GM21526 (cell line): ENCODE measurements around the gene RPS6KA4.

Experiments
- ATAC-seq: cut with Tn5 transposase; IDR thresholded peaks from one replicate; pipeline ENCODE4 v1.9.1; 2021; ENCODE audit warnings: moderate library complexity; ENCODE audit not compliant: unreplicated experiment, low FRiP score

RPS6KA4 gene

GRCh38 chr11:64324692-64325469, 34.1 kb upstream of the RPS6KA4 start:
- no peak for ATAC-seq

GRCh38 chr11:64327375-64327774, 31.6 kb upstream of the RPS6KA4 start:
- no peak for ATAC-seq

- ATAC-seq: no peak
Measured at GRCh38 chr11:64327993-64328392, 31.0 kb upstream of the RPS6KA4 start.

- no peak for ATAC-seq
Measured at GRCh38 chr11:64330888-64331287, 28.1 kb upstream of the RPS6KA4 start.

GRCh38 chr11:64331569-64332371, 27.2 kb upstream of the RPS6KA4 start:
- no peak for ATAC-seq

- ATAC-seq: no peak
Measured at GRCh38 chr11:64333556-64333955, 25.4 kb upstream of the RPS6KA4 start.

GRCh38 chr11:64334764-64335735, 23.9 kb upstream of the RPS6KA4 start:
- ATAC-seq: no peak

GRCh38 chr11:64337538-64338249, 21.3 kb upstream of the RPS6KA4 start:
- no peak for ATAC-seq

GRCh38 chr11:64338716-64339115, 20.2 kb upstream of the RPS6KA4 start:
- ATAC-seq: no peak

- ATAC-seq: no peak
Measured at GRCh38 chr11:64339286-64339685, 19.7 kb upstream of the RPS6KA4 start.

- peak; percentile 48 for ATAC-seq
Measured at GRCh38 chr11:64339754-64340408, 19.1 kb upstream of the RPS6KA4 start, which contains the start of gene CCDC88B. Gene CCDC88B, plus strand, starts transcription at chr11:64340204. Its CDS starts 63 bp downstream, at chr11:64340267.

- ATAC-seq: peak; percentile 35
Measured at GRCh38 chr11:64340671-64341335, 18.2 kb upstream of the RPS6KA4 start.

GRCh38 chr11:64341429-64341828, 17.5 kb upstream of the RPS6KA4 start:
- ATAC-seq: no peak

GRCh38 chr11:64341851-64342791, 16.8 kb upstream of the RPS6KA4 start:
- ATAC-seq: no peak

GRCh38 chr11:64342869-64343745, 15.9 kb upstream of the RPS6KA4 start:
- no peak for ATAC-seq

- no peak for ATAC-seq
Measured at GRCh38 chr11:64343767-64344559, 15.0 kb upstream of the RPS6KA4 start.
